HCT116 (cell line): ENCODE data around the gene SIAH2. TPM values are rescaled to one million over a fixed set of nuclear protein-coding genes. Genes with fewer than 3 reads are reported as not detected.

Experiments
- ATAC-seq: fragments of 200-7000 bp; cut with Tn5 transposase; 2 replicates; pipeline ENCODE4 v1.9.1; 2020; ENCODE audit warnings: mild to moderate bottlenecking, moderate library complexity
- BruUV-seq: library from RNA; stranded (reverse); fragments of 400-500 nt; replicated peaks from 2 replicates; lab custom pipeline; 2021; lab: Mats Ljungman, UMichigan
- CTCF ChIA-PET: fragments of 300-600 bp; sonication (Branson Sonifier 250); formaldehyde crosslinking; loops from one replicate; lab custom pipeline; 2021; ENCODE audit warnings: antibody characterized with exemption; lab: Charles Lee
- POLR2A ChIA-PET: fragments of 300-600, 350-600 bp; sonication (Branson Sonifier 250); formaldehyde crosslinking; loops from one replicate; lab custom pipeline; 2021; ENCODE audit warnings: antibody characterized with exemption; lab: Charles Lee
- RAD21 ChIA-PET, 2 experiments: fragments of 300-600 bp; sonication (Branson Sonifier 250); formaldehyde crosslinking; loops; one replicate each; lab custom pipeline; 2023; ENCODE audit warnings: low total read pairs in 2 of 2; ENCODE audit not compliant: uncharacterized antibody in 2 of 2, unreplicated experiment in 2 of 2, low non-redundant PET in 1 of 2; lab: Charles Lee
- DNase-seq: peaks from one replicate; pipeline ENCODE4 v3.0.0-alpha.2; 2010; ENCODE audit warnings: low read depth, low spot score
- H2AFZ ChIP-seq: fragments of 200-600 bp; shearing (Covaris generic), sonication (generic); 2 replicates; pipeline ENCODE4 v1.6.1; 2017; ENCODE audit warnings: low read depth, mixed run types, mixed read lengths, antibody characterized with exemption, low read length; ENCODE audit not compliant: poor library complexity, severe bottlenecking
- H3K27ac ChIP-seq: 2 replicates; pipeline ENCODE4 v1.5.1; 2012; ENCODE audit warnings: low read depth, low read length
- H3K27me3 ChIP-seq: fragments of 200-600 bp; sonication (generic); 2 replicates; pipeline ENCODE4 v1.6.1; 2016; ENCODE audit warnings: mixed run types, low read length, mixed read lengths; ENCODE audit not compliant: insufficient read depth
- H3K36me3 ChIP-seq, 2 experiments: fragments of 200-500 bp in 1 of 2; fragments of 200-600 bp in 1 of 2; sonication (Bioruptor generic) in 1 of 2; sonication (generic) in 1 of 2; 2 replicates each; pipeline versions ENCODE4 v1.5.1 to v1.6.1; 2014 to 2016; ENCODE audit warnings: low read length in 2 of 2, inconsistent platforms in 1 of 2, mixed read lengths in 1 of 2, mixed run types in 1 of 2; ENCODE audit not compliant: insufficient read depth in 2 of 2, control insufficient read depth in 1 of 2
- H3K4me1 ChIP-seq, 2 experiments: fragments of 200-600 bp in 1 of 2; sonication (generic) in 1 of 2; 2 replicates each; pipeline versions ENCODE4 v1.5.1 to v1.6.1; 2012 to 2017; ENCODE audit warnings: low read length in 2 of 2, inconsistent platforms in 1 of 2, mild to moderate bottlenecking in 1 of 2, mixed read lengths in 1 of 2, mixed run types in 1 of 2, moderate library complexity in 1 of 2; ENCODE audit not compliant: insufficient read depth in 2 of 2, control insufficient read depth in 1 of 2
- H3K4me2 ChIP-seq: fragments of 200-600 bp; sonication (generic); 2 replicates; pipeline ENCODE4 v1.6.1; 2017; ENCODE audit warnings: mixed run types, low read length, mixed read lengths
- H3K4me3 ChIP-seq, 2 experiments: fragments of 200-600 bp in 1 of 2; sonication (generic) in 1 of 2; replicated peaks in 1 of 2; 2 replicates each; pipeline ENCODE4 v1.5.1; 2011 to 2016; ENCODE audit warnings: low read length in 2 of 2, control low read depth in 1 of 2, low read depth in 1 of 2, mild to moderate bottlenecking in 1 of 2, mixed read lengths in 1 of 2, mixed run types in 1 of 2
- H3K79me2 ChIP-seq: fragments of 200-600 bp; sonication (generic); 2 replicates; pipeline ENCODE4 v1.6.1; 2017; ENCODE audit warnings: mild to moderate bottlenecking, mixed run types, low read length, moderate library complexity, mixed read lengths; ENCODE audit not compliant: insufficient read depth
- H3K9ac ChIP-seq: fragments of 200-600 bp; sonication (generic); 2 replicates; pipeline ENCODE4 v1.6.1; 2016; ENCODE audit warnings: low read length, mixed read lengths
- H3K9me2 ChIP-seq: fragments of 200-600 bp; sonication (generic), shearing (Covaris generic); 2 replicates; pipeline ENCODE4 v1.6.1; 2017; ENCODE audit warnings: mixed run types, mild to moderate bottlenecking, moderate library complexity; ENCODE audit not compliant: insufficient read depth
- H3K9me3 ChIP-seq, 2 experiments: fragments of 200-500 bp in 1 of 2; fragments of 200-600 bp in 1 of 2; sonication (Bioruptor generic) in 1 of 2; sonication (generic) in 1 of 2; 2 replicates each; pipeline ENCODE4 v1.6.1; 2014 to 2017; ENCODE audit warnings: low read length in 2 of 2, mixed read lengths in 2 of 2, inconsistent platforms in 1 of 2, low read depth in 1 of 2, mild to moderate bottlenecking in 1 of 2, mixed run types in 1 of 2, moderate library complexity in 1 of 2; ENCODE audit not compliant: control insufficient read depth in 1 of 2, insufficient read depth in 1 of 2
- H4K20me1 ChIP-seq: fragments of 200-600 bp; sonication (generic), shearing (Covaris generic); 2 replicates; pipeline ENCODE4 v1.6.1; 2017; ENCODE audit warnings: mixed run types, mild to moderate bottlenecking, moderate library complexity; ENCODE audit not compliant: insufficient read depth
- CBX3 ChIP-seq: IDR thresholded peaks from 2 replicates; pipeline ENCODE4 v1.6.1; 2012; ENCODE audit warnings: low read depth
- EGR1 ChIP-seq: IDR thresholded peaks from 2 replicates; pipeline ENCODE4 v1.6.1; 2012; ENCODE audit warnings: low read depth
- ELF1 ChIP-seq: IDR thresholded peaks from 2 replicates; pipeline ENCODE4 v1.6.1; 2012; ENCODE audit warnings: low read depth, borderline replicate concordance
- EZH2 ChIP-seq: fragments of 200-600 bp; sonication (generic); IDR thresholded peaks from 2 replicates; pipeline ENCODE4 v1.6.1; 2017; ENCODE audit warnings: antibody characterized with exemption, mixed run types
- POLR2A ChIP-seq: IDR thresholded peaks from 2 replicates; pipeline ENCODE4 v1.7.0; 2011; ENCODE audit warnings: borderline replicate concordance; ENCODE audit not compliant: insufficient read depth, insufficient read length; ENCODE audit errors: extremely low read depth
- POLR2AphosphoS5 ChIP-seq: IDR thresholded peaks from 2 replicates; pipeline ENCODE4 v1.6.1; 2011; ENCODE audit warnings: mild to moderate bottlenecking, low read depth, low read length, moderate library complexity
- SIN3A ChIP-seq: IDR thresholded peaks from 2 replicates; pipeline ENCODE4 v1.6.1; 2012; ENCODE audit warnings: low read depth
- SRF ChIP-seq: IDR thresholded peaks from 2 replicates; pipeline ENCODE4 v1.6.1; 2012; ENCODE audit warnings: low read depth
- YY1 ChIP-seq: IDR thresholded peaks from 2 replicates; pipeline ENCODE4 v1.6.1; 2011; ENCODE audit warnings: low read length, low read depth, moderate library complexity, mild to moderate bottlenecking; ENCODE audit not compliant: insufficient replicate concordance; ENCODE audit errors: extremely low read depth
- ZFX ChIP-seq: fragments of 450-650 bp; IDR thresholded peaks from 2 replicates; pipeline ENCODE4 v1.6.1; 2017
- intact Hi-C: fragments of 100-400 bp; cut with micrococcal nuclease; formaldehyde crosslinking; loops from 2 replicates; pipeline ENCODE4 v1.10.0; 2022
- total RNA-seq: library from RNA; stranded (reverse); gene quantifications from one replicate; pipeline ENCODE4 v1.2.1, GENCODE V29; 2021; ENCODE audit not compliant: unreplicated experiment
- TF ChIP-seq, protein P1 (sequence below): IDR thresholded peaks from 2 replicates; pipeline ENCODE4 v1.6.1; 2012
- TF ChIP-seq, protein P2 (sequence below): IDR thresholded peaks from 2 replicates; pipeline ENCODE4 v1.6.1; 2011; ENCODE audit warnings: mild to moderate bottlenecking, low read length, moderate library complexity; ENCODE audit not compliant: insufficient replicate concordance; ENCODE audit errors: extremely low read depth

SIAH2 gene
- total RNA-seq, 1 experiment from 2014 or later, result 39.9 TPM

DNA sequence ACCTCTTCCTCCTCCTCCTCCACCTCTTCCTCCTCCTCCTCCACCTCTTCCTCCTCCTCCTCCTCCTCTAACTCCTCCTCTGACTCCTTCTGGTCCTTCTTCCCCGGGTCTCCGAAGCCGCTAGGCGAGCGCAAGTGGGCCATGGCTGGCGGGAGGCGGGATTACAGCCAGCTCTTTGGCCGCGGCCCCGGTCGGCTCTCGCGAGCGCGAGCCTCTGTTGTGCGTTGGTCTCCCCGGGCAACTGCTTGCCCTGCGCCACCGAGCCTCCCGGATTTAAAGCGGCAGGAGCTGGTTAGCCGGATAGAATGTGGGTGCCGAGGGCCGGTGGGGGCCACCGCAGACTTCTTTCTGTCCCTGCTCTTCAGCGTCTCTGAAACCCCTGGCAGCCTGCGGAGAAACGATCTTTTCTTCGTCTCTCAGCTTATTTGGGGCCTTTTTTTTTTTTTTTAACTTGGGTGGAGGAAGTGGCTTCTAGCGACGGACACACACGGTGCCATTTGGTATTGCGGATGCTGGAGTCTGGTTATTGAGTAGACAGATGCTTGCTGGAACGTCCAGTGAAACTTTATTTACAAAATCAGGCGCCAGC, 59.1 kb downstream of the SIAH2 start, which contains the start of gene ERICH6:
TSS of gene ERICH6 (minus strand) at position 165 of the 589 bp plus-strand sequence. CDS start at position 143, 22 bp downstream.
- Histone ChIP-seq H2AFZ (peak within 1 kb of the TSS; percentile 98), H3K36me3 (no peaks in the 10 kb centered on the region), H4K20me1 (no peaks in the 10 kb centered on the region), H3K9ac (peak within 1 kb of the TSS; percentile 78), H3K9me2 (no peaks in the 10 kb centered on the region), H3K9me3 (no peaks in the 10 kb centered on the region), H3K27me3 (no peaks in the 10 kb centered on the region), H3K4me2 (peak within 1 kb of the TSS; percentile 96), H3K79me2 (no peaks in the 10 kb centered on the region), H3K4me1 (peaks cover 2 to 19% of the 10 kb centered on the region in 2 experiments; a peak in 3 of 4 replicates), H3K27ac (peak within 1 kb of the TSS; percentile 43), H3K4me3 (peak within 1 kb of the TSS; percentile 57 to 75)
- peak; percentile 77 for DNase-seq
- TF ChIP-seq SIN3A (no peak), ZFX (no peak), EZH2 (no peak), SRF (no peak), YY1 (peak; percentile 31), POLR2AphosphoS5 (peak; percentile 64), CBX3 (peak; percentile 57; the same call in 1 of the 2 replicates), EGR1 (no peak), ELF1 (no peak), POLR2A (no peak)
- TF ChIP-seq, protein P1, sequence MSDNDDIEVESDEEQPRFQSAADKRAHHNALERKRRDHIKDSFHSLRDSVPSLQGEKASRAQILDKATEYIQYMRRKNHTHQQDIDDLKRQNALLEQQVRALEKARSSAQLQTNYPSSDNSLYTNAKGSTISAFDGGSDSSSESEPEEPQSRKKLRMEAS, result peak; percentile 44
- TF ChIP-seq, protein P2, sequence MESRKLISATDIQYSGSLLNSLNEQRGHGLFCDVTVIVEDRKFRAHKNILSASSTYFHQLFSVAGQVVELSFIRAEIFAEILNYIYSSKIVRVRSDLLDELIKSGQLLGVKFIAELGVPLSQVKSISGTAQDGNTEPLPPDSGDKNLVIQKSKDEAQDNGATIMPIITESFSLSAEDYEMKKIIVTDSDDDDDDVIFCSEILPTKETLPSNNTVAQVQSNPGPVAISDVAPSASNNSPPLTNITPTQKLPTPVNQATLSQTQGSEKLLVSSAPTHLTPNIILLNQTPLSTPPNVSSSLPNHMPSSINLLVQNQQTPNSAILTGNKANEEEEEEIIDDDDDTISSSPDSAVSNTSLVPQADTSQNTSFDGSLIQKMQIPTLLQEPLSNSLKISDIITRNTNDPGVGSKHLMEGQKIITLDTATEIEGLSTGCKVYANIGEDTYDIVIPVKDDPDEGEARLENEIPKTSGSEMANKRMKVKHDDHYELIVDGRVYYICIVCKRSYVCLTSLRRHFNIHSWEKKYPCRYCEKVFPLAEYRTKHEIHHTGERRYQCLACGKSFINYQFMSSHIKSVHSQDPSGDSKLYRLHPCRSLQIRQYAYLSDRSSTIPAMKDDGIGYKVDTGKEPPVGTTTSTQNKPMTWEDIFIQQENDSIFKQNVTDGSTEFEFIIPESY, result peak; percentile 93
- ChIA-PET RAD21 (no interaction called here), POLR2A (interaction anchor here (0.7 to 1.3 kb wide), 4 partner anchors 59 to 439 kb away, joined by 3 to 9 read pairs (median 6); partner anchors contain the start of genes SELENOT and SIAH2), CTCF (interaction anchor here (0.8 kb wide), 1 partner anchor 18 kb away, joined by 3 read pairs; no protein-coding TSS in a partner anchor)
- peak; percentile 99 for ATAC-seq
- no TSS peak for BruUV-seq
- intact Hi-C loops, result no loop called here
